ENCODE results near the gene EIF4EBP2. TPM values are rescaled to one million over a fixed set of nuclear protein-coding genes. Genes with fewer than 3 reads are reported as not detected.

The EIF4EBP2 gene
- total RNA-seq, 1 donor from 2014 or later = 71.4 TPM

GRCh38 chr10:70403483-70404035 is 386 bp upstream of the EIF4EBP2 start:
- no peaks in the 10 kb centered on the region for H3K9me3 Mint-ChIP-seq
- DNase-seq (ENCODE audit: low spot score in 2 of 2, unreplicated experiment in 2 of 2) = no peak
- no peaks in the 10 kb centered on the region for H3K27me3 Mint-ChIP-seq (ENCODE audit: low read depth)
- H3K4me3 Mint-ChIP-seq = peak overlapping the region; percentile 95
- peaks cover 30% of the 10 kb centered on the region for H3K4me1 Mint-ChIP-seq
- H3K27ac Mint-ChIP-seq = peak overlapping the region; percentile 69
- no peak for TF ChIP-seq CTCF (IDR thresholded peaks at IDR 0.05; ENCODE audit: unreplicated experiment)
- H3K36me3 Mint-ChIP-seq = peaks cover 4% of the 10 kb centered on the region

GRCh38 chr10:70404787-70405036 is 767 bp downstream of the EIF4EBP2 start:
- H3K27ac Mint-ChIP-seq = peak overlapping the region; percentile 98
- H3K36me3 Mint-ChIP-seq = peaks cover 8% of the 10 kb centered on the region
- H3K4me3 Mint-ChIP-seq = peak overlapping the region; percentile 95
- no peak for DNase-seq (ENCODE audit: low spot score in 2 of 2, unreplicated experiment in 2 of 2)
- no peaks in the 10 kb centered on the region for H3K9me3 Mint-ChIP-seq
- TF ChIP-seq CTCF (IDR thresholded peaks at IDR 0.05; ENCODE audit: unreplicated experiment) = no peak
- H3K4me1 Mint-ChIP-seq = peaks cover 38% of the 10 kb centered on the region
- H3K27me3 Mint-ChIP-seq (ENCODE audit: low read depth) = no peaks in the 10 kb centered on the region

- peak overlapping the region; percentile 95 for H3K4me3 Mint-ChIP-seq
Observed at GRCh38 chr10:70405037-70405824, 1.3 kb downstream of the EIF4EBP2 start.

GRCh38 chr10:70409772-70410171 is 5.8 kb downstream of the EIF4EBP2 start:
- H3K4me3 Mint-ChIP-seq = no peak overlapping the region
- no peak for DNase-seq (ENCODE audit: low spot score in 2 of 2, unreplicated experiment in 2 of 2)
- H3K36me3 Mint-ChIP-seq = peaks cover 9% of the 10 kb centered on the region
- TF ChIP-seq CTCF (IDR thresholded peaks at IDR 0.05; ENCODE audit: unreplicated experiment) = no peak
- no peaks in the 10 kb centered on the region for H3K9me3 Mint-ChIP-seq
- H3K27me3 Mint-ChIP-seq (ENCODE audit: low read depth) = no peaks in the 10 kb centered on the region
- peaks cover 49% of the 10 kb centered on the region for H3K4me1 Mint-ChIP-seq
- peak overlapping the region; percentile 6 for H3K27ac Mint-ChIP-seq

More at GRCh38 chr10:70405037-70405824, 1.3 kb downstream of the EIF4EBP2 start:
- Mint-ChIP-seq H3K9me3 (no peaks in the 10 kb centered on the region), H3K36me3 (peaks cover 9% of the 10 kb centered on the region), H3K27ac (peak overlapping the region; percentile 98), H3K27me3 (ENCODE audit: low read depth) (no peaks in the 10 kb centered on the region), H3K4me1 (peaks cover 40% of the 10 kb centered on the region)
- peak in 1 of 2 experiments; percentile 57 for DNase-seq (ENCODE audit: low spot score in 2 of 2, unreplicated experiment in 2 of 2)
- TF ChIP-seq CTCF (IDR thresholded peaks at IDR 0.05; ENCODE audit: unreplicated experiment) = no peak

- Mint-ChIP-seq H3K36me3 (peaks cover 9% of the 10 kb centered on the region), H3K4me1 (peaks cover 41% of the 10 kb centered on the region), H3K9me3 (no peaks in the 10 kb centered on the region), H3K27ac (peak overlapping the region; percentile 19), H3K4me3 (no peak overlapping the region), H3K27me3 (ENCODE audit: low read depth) (no peaks in the 10 kb centered on the region)
- DNase-seq (ENCODE audit: low spot score in 2 of 2, unreplicated experiment in 2 of 2) = no peak
- no peak for TF ChIP-seq CTCF (IDR thresholded peaks at IDR 0.05; ENCODE audit: unreplicated experiment)
Observed at GRCh38 chr10:70410608-70411007, 6.7 kb downstream of the EIF4EBP2 start.

Measured in mesothelial cell of epicardium (in vitro differentiated cells).